Spleen (tissue), 11 donors: ENCODE results near the gene ITFG1. TPM values are rescaled to one million over a fixed set of nuclear protein-coding genes. Genes with fewer than 3 reads are reported as not detected.

Source experiments
- DNase-seq: peaks from one replicate; pipeline ENCODE4 v3.0.0-alpha.2; 2020
- H3K27ac ChIP-seq, 8 donors: fragments of 200-600 bp; sonication (generic) in 7 of 8; 1 replicate in 4 of 8; 2 replicates in 4 of 8; pipeline versions ENCODE4 v1.5.0 to v1.8.0; 2016 to 2021; ENCODE audit warnings: inconsistent platforms in 4 of 8, mild to moderate bottlenecking in 4 of 8, moderate library complexity in 1 of 8
- H3K27me3 ChIP-seq, 7 donors: fragments of 200-600 bp; sonication (generic) in 6 of 7; replicated peaks in 1 of 7; 1 replicate in 4 of 7; 2 replicates in 3 of 7; pipeline versions ENCODE4 v1.5.0 to v1.8.0; 2016 to 2021; ENCODE audit warnings: inconsistent platforms in 3 of 7, mild to moderate bottlenecking in 1 of 7
- H3K36me3 ChIP-seq, 6 donors: fragments of 200-600 bp; sonication (generic) in 5 of 6; 1 replicate in 4 of 6; 2 replicates in 2 of 6; pipeline versions ENCODE4 v1.5.0 to v1.8.0; 2016 to 2021; ENCODE audit warnings: inconsistent platforms in 2 of 6
- H3K4me1 ChIP-seq, 6 donors: fragments of 200-600 bp; sonication (generic) in 5 of 6; 1 replicate in 3 of 6; 2 replicates in 3 of 6; pipeline versions ENCODE4 v1.5.0 to v1.8.0; 2016 to 2021; ENCODE audit warnings: inconsistent platforms in 3 of 6
- H3K4me3 ChIP-seq, 8 donors: fragments of 200-600 bp; sonication (generic) in 7 of 8; 1 replicate in 4 of 8; 2 replicates in 4 of 8; pipeline versions ENCODE4 v1.5.0 to v1.8.0; 2016 to 2021; ENCODE audit warnings: inconsistent platforms in 4 of 8, mild to moderate bottlenecking in 4 of 8, moderate library complexity in 2 of 8
- H3K9me3 ChIP-seq, 8 donors: fragments of 200-600 bp; sonication (generic) in 7 of 8; 1 replicate in 4 of 8; 2 replicates in 4 of 8; pipeline versions ENCODE4 v1.5.0 to v1.8.0; 2016 to 2021; ENCODE audit warnings: inconsistent platforms in 4 of 8
- CTCF ChIP-seq, 11 experiments: fragments of 200-600 bp in 7 of 11; fragments of 450-650 bp in 4 of 11; sonication (generic) in 4 of 11; IDR thresholded peaks in 8 of 11; conservative IDR thresholded peaks in 3 of 11; 1 replicate in 7 of 11; 2 replicates in 4 of 11; pipeline versions ENCODE4 v1.4.0 to v1.8.0; 2016 to 2021; ENCODE audit warnings: antibody characterized with exemption in 11 of 11, inconsistent platforms in 4 of 11, mild to moderate bottlenecking in 1 of 11
- POLR2A ChIP-seq, 3 donors: fragments of 450-650 bp; IDR thresholded peaks; one replicate each; pipeline ENCODE4 v1.5.1; 2017; ENCODE audit warnings: antibody characterized with exemption in 3 of 3, mild to moderate bottlenecking in 1 of 3
- POLR2AphosphoS5 ChIP-seq, 3 donors: sonication (generic); formaldehyde crosslinking; IDR thresholded peaks; one replicate each; pipeline ENCODE4 v1.5.1; 2017; ENCODE audit warnings: antibody characterized with exemption in 3 of 3
- WGBS, 5 donors: extraction: QIAGEN DNeasy Blood & Tissue Kit in 3 of 5; methylation state at CpG; one replicate each; pipeline versions ENCODE4 v1.1.5 to v1.1.7; 2013 to 2018; 5-methylcytosine and 5-hydroxymethylcytosine counted together
- intact Hi-C: fragments of 100-400 bp; cut with DNase I; formaldehyde crosslinking; loops from one replicate; pipeline ENCODE4 v1.15.0; 2023; ENCODE audit warnings: low total_unique reads
- polyA plus RNA-seq, 3 donors: library from polyadenylated mRNA; stranded (reverse); fragments of 200-250 nt; gene quantifications; one replicate each; pipeline ENCODE4 v1.2.1, GENCODE V29; 2013
- total RNA-seq, 7 donors: library from RNA; depleted of rRNA in 3 of 7; stranded (reverse); fragments of >200 nt in 3 of 7; fragmentation: NEBNext Ultra II Directional in 4 of 7; extraction: Animal tissue kit (Norgen Biotek cat#: 25700) in 4 of 7; gene quantifications; one replicate each; pipeline versions ENCODE4 v1.1.0 to v1.2.1, GENCODE V29; 2016 to 2021
- donor health status: healthy with polysubstance abuse.
- donor health status: DM: no; HTN: no; CAD: no; lungs with moderate emphysema.
- donor health status: DM: no; HTN: no; CAD: no.
- donor health status: Bipolar disorder and iron deficiency.
- donor health status: healthy.
- donor health status: DM: no; HTN: no; CAD: no.
- donor health status: DM: yes; HTN: yes; CAD: no.

Gene ITFG1
- total and polyA plus RNA-seq, 10 donors: 9.0 to 62.3 (median 47.6) TPM

- DNase-seq: no peak
- Histone ChIP-seq H3K36me3 (peaks cover 0 to 35% (median 16%) of the 10 kb centered on the region in 6 donors), H3K4me1 (no peaks in the 10 kb centered on the region), H3K27ac (no peak overlapping the region), H3K4me3 (no peak overlapping the region), H3K9me3 (no peaks in the 10 kb centered on the region), H3K27me3 (no peaks in the 10 kb centered on the region)
- no peak for TF ChIP-seq CTCF (IDR thresholded peaks at IDR 0.05 in 8 of 11, conservative IDR thresholded peaks at IDR 0.05 in 3 of 11)
- TF ChIP-seq POLR2AphosphoS5 (IDR thresholded peaks at IDR 0.05): no peak
- no peak for TF ChIP-seq POLR2A (IDR thresholded peaks at IDR 0.05)
- intact Hi-C loops: no loop called here
- WGBS, 5 donors: 69 to 88% (median 85%) methylated on average over 3 of the region's 3 CpGs
Observed at GRCh38 chr16:47431960-47432359, 28.9 kb downstream of the ITFG1 start.

- TF ChIP-seq POLR2A (IDR thresholded peaks at IDR 0.05) (no peak), CTCF (IDR thresholded peaks at IDR 0.05 in 8 of 11, conservative IDR thresholded peaks at IDR 0.05 in 3 of 11) (no peak), POLR2AphosphoS5 (IDR thresholded peaks at IDR 0.05) (no peak)
- Histone ChIP-seq H3K4me1 (no peaks in the 10 kb centered on the region), H3K27ac (no peak overlapping the region), H3K36me3 (peaks cover 0 to 57% (median 28%) of the 10 kb centered on the region in 6 donors), H3K4me3 (no peak overlapping the region), H3K9me3 (no peaks in the 10 kb centered on the region), H3K27me3 (no peaks in the 10 kb centered on the region)
- WGBS, 5 donors: 94 to 98% (median 97%) methylated on average over 1 of the region's 1 CpG
- intact Hi-C loops: no loop called here
- no peak for DNase-seq
Observed at GRCh38 chr16:47426806-47427205, 34.1 kb downstream of the ITFG1 start.

GRCh38 chr16:47424846-47425245, 36.0 kb downstream of the ITFG1 start:
- Histone ChIP-seq H3K27ac (no peak overlapping the region), H3K4me1 (no peaks in the 10 kb centered on the region), H3K4me3 (no peak overlapping the region), H3K9me3 (no peaks in the 10 kb centered on the region), H3K36me3 (peaks cover 0 to 71% (median 31%) of the 10 kb centered on the region in 6 donors), H3K27me3 (no peaks in the 10 kb centered on the region)
- 93 to 96% (median 95%) methylated on average over 12 to 13 of the region's 13 CpGs for WGBS, 5 donors
- TF ChIP-seq CTCF (IDR thresholded peaks at IDR 0.05 in 8 of 11, conservative IDR thresholded peaks at IDR 0.05 in 3 of 11) (no peak), POLR2A (IDR thresholded peaks at IDR 0.05) (no peak), POLR2AphosphoS5 (IDR thresholded peaks at IDR 0.05) (no peak)
- DNase-seq: no peak
- intact Hi-C loops: no loop called here

GRCh38 chr16:47416869-47417268, 44.0 kb downstream of the ITFG1 start:
- intact Hi-C loops: no loop called here
- 92 to 100% (median 100%) methylated on average over 1 of the region's 1 CpG for WGBS, 5 donors
- no peak for DNase-seq
- no peaks in the 10 kb centered on the region for H3K9me3 ChIP-seq
- no peaks in the 10 kb centered on the region for H3K4me1 ChIP-seq
- peaks cover 0 to 58% (median 2%) of the 10 kb centered on the region in 6 donors for H3K36me3 ChIP-seq
- TF ChIP-seq CTCF (IDR thresholded peaks at IDR 0.05 in 8 of 11, conservative IDR thresholded peaks at IDR 0.05 in 3 of 11) (no peak), POLR2A (IDR thresholded peaks at IDR 0.05) (no peak), POLR2AphosphoS5 (IDR thresholded peaks at IDR 0.05) (no peak)
- no peak overlapping the region for H3K4me3 ChIP-seq
- H3K27me3 ChIP-seq: no peaks in the 10 kb centered on the region
- no peak overlapping the region for H3K27ac ChIP-seq
